Ureter (tissue), 1 donor: ENCODE data around the gene TMEM184C. TPM values are rescaled to one million over a fixed set of nuclear protein-coding genes. Genes with fewer than 3 reads are reported as not detected.

ENCODE experiments used
- DNase-seq: peaks from one replicate; pipeline ENCODE4 v3.0.0-alpha.2; 2020; ENCODE audit warnings: low spot score
- total RNA-seq: library from RNA; stranded (reverse); gene quantifications from one replicate; pipeline ENCODE4 v1.2.4, GENCODE V29; 2023
- donor health status: DM: yes; HTN: yes; CAD: no.

The TMEM184C gene
- total RNA-seq, 1 donor from 2014 or later: 29.4 TPM

DNA sequence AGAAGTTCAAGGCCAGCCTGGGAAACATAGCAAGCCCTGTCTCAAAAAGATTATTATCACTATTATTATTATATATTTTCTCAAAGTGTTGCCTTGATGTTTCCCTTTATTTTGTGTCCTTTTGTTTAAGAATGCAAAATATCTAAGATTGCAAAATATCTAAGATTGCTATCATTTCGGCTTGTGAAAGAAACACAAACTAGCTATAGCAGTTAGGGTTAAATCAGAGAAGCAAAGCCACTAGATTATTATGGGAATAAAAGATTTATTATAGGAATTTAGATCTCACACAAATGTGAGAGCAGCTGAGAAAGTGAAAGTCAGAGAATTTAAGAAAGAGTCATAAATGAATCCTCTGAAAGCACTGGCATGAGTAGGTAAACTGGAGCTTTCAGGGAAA lies 18.0 kb upstream of the TMEM184C start:
- no peak for DNase-seq

DNA sequence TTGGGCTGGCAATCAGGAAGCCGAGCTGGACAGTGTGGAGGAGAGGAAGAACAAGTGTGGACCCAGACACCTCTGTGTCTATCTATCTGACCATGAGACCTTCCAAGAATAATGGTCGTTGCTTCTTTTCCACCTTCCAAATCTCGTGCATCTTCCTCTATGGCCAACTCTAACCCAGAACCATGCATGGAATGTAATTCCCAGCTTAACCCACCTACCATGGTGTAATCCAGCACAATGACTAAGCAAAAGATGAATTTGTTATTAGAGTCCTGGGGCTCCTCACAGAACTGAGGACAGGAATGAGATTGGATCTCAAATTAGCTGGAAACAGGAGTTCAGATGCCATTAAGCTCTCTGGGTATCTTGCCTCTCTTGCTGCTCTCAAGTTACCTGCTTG lies 17.4 kb upstream of the TMEM184C start:
- DNase-seq: no peak

- no peak for DNase-seq
Measured at GRCh38 chr4:147605499-147605898, 11.7 kb upstream of the TMEM184C start.

DNA sequence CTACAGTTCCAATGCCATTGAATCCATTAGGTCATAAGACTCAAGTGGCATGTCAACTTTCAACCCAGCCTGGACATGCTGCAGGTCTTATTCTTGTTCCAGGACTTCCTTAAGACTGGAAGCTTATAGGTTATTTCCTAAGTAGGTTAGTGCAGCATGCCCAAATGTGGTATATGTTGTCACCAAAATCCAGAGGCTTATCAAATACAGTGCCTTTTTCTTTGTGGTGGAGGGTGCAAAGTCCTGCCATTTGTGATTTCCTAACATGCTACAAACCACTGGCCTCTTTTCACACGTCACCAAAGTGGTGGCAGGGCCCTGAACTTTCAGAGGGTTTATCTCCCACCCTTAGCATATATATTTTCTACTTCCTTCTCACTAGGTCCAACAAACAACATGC lies 9.7 kb upstream of the TMEM184C start:
- no peak for DNase-seq

DNA sequence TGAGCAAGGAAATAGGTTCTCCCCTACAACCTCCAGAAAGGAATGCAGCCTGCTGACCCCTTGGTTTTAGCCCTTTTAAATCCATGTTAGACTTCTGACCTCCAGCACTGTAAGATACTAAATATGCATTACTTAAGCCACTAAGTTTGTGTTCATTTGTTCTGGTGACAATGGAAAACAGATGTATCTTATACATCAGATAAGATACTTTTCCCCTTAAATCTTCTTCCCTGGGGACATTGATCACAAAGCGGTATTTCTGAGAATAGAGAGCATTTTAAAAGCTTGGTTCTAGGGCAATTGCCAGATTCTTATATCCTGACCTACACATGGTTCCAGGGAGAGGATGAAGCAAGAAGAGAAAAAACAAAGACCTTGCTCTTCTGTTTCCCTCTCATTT lies 6.5 kb upstream of the TMEM184C start:
- DNase-seq: no peak

GRCh38 chr4:147616849-147617172 lies 386 bp upstream of the TMEM184C start:
- DNase-seq: no peak

GRCh38 chr4:147617841-147618691 lies 869 bp downstream of the TMEM184C start:
- no peak for DNase-seq

DNA sequence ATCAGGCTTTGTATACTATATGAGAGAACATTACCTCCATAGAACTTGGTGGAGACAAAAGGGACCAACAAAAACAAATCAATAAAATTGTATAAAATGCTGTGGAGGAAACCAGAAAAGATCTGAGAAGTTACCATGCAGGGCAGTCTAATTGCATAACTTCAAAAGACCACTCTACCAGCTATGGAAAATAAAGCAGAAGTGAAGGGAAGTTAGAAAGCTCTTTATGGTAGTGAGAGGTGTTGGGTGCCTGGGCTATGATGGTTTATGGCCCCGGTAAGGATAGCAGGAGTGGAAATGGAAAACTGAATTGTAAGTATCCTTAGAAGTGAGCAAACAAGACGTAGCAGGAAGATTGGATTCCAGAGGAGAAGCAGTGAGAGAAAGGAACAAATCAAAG lies 3.1 kb downstream of the TMEM184C start:
- DNase-seq: no peak

DNA sequence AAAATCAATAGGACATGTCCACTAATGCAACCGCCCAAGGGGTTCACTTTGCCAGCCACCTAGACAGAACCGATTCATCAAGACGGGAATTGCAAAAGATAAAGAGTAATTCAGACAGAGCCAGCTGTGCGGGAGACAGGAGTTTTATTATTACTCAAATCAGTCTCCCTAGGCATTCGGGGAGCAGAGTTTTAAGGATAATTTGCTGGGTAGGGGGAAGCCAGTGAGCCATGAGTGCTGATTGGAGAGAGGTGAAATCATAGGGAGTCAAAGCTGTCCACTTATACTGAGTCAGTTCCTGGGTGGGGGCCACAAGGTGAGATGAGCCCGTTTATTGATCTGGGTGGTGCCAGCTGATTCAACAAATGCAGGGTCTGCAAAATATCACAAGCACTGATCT lies 8.5 kb downstream of the TMEM184C start:
- DNase-seq: no peak

- no peak for DNase-seq
Measured at GRCh38 chr4:147626903-147627302, 9.7 kb downstream of the TMEM184C start.

- no peak for DNase-seq
Measured at GRCh38 chr4:147628415-147628814, 11.2 kb downstream of the TMEM184C start.

DNA sequence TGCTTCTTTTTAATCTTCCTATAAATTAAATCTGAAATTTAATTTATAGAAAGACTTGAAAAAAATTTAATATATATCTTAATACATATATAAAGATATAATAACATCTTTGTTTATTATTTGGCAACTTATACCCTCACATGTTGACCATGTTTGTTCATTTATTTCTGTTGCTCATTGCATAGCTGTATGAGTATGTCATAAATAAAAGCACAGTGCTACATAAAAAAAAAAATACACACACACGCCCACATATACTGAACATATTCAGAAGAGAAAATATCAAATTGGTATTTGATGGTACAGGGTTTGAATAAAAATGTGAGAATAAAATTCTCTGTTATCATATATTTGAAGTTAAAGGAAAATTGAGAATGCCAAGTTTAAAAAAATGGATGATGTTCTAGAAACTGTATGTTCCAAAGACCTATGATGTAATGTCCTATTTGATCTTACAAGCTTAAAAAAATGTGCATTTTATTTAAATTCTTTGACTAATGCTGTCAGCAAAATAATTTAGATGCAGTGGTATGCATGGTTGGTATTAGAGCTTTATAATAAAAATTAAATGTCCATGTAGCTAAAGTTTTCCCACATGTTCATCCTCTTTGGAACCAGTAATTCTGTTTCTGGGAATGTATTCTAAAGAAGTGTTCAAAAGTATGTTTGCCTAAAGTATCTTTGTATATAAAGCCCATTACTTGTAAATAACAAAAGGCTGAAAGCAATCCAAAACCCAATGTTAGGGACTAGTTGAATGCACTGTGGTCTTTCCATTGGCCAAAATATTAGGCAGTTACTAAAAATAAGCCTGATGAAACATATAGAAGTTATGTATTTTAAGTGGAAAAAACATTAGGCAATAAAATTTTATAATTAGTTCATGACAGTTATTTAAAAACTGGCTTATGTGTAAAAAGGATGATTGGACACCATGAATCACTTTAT lies 12.9 kb downstream of the TMEM184C start:
- no peak for DNase-seq

DNA sequence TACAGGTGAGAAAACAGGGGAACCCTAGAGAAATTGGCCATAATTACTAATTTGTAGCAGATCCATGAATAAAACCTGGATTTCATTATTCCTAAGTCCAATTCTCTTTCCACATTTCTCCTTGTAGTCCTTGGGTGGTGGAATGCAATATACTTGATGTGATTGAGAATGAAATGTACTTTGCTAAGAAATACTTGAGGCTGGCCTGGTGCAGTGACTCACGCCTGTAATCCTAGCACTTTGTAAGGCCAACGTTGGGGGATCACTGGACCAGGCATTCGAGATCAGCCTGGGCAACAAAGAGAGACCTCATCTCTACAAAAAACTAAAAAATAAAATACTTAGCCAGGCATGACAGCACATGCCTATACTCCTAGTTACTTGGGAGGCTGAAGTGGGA lies 15.9 kb downstream of the TMEM184C start:
- DNase-seq: no peak

DNA sequence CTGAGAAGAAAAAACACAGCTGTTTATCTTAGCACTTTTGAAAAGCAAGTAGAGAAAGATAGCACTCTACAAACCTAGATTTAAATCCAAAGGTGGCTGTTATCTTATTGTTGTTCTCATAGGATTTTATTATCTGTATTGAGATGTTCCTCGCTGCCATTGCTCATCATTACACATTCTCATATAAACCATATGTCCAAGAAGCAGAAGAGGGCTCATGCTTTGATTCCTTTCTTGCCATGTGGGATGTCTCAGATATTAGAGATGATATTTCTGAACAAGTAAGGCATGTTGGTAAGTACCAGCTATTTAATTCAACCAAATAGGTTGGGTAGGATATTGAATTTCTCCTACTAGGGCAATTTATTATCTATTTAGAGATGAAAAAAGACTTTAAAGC lies 16.4 kb downstream of the TMEM184C start:
- no peak for DNase-seq

DNA sequence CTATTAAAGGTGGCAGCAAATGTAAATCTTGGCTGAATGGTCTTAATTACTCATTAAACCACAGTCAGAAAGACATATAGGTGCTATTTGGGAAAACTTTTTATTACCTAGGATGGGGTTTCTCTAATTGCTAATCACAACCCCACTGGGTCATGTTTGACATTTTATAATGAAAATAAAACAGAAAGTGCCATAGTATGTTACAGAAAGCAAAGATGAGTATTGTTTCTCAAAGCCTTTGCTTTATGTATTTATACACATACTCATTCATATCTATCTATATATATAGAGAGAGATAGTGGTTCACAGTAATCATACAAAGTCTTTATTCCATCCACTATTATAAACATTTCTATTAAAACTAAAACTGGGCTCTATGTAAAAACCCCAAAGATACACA lies 18.2 kb downstream of the TMEM184C start:
- no peak for DNase-seq

DNA sequence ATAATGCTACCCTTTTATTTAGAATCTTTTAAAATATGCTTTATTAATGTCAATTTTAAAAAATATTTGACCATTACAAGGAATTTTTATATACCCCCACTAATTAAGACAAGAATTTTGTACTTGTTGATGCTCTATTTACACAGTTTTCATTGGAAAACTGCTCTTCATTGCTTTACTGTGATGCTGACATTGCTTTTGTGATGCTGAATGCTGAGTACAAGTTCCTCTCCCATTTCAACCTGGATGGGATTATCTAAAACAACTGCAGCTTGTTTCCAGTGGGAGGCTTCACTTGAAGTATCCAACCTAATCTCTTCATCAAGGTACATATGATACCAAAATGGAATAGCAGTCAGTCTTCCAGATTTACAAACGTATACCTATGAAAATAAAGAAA lies 21.2 kb downstream of the TMEM184C start:
- no peak for DNase-seq

DNA sequence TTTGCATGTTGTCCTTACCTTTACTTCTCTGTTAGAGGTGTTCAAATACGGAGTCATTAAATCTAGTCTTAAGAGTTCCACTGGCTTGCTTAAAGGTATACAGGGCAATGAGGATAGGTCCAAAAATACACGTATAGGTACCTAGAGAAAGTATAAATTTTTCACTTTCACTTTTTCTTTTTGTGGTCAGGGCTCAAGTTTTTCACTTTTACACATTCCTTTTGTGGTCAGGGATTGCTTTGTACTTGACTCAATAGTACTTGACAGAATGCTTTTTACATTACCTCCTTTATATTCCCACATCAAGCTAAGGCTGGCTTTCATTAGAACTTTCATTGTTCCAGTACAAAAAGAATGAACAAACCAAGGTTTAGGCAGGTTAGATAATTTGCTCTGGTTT lies 21.7 kb downstream of the TMEM184C start:
- no peak for DNase-seq

- DNase-seq: no peak
Measured at GRCh38 chr4:147639388-147639787, 22.2 kb downstream of the TMEM184C start.

GRCh38 chr4:147640331-147640730 lies 23.1 kb downstream of the TMEM184C start:
- no peak for DNase-seq

- DNase-seq: no peak
Measured at GRCh38 chr4:147643616-147644015, 26.4 kb downstream of the TMEM184C start.

DNA sequence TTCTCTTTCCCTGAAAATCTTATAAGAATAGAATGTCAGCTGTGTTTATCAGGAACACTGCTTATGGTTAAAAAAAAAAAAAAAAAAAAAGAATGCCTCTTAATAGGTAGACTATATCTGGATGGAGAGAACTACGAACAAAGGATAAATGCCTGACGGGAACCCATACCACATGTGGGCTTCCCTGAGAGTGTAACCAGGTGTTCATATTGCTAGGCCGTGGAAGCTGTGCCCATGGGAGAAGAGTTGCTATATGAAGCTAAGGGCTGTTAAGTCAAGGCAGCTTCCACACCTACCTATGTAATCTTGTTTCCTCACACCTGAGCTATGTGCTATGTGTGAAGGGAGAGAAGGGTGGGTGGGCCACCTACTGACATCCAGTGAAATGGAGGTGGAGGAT lies 27.3 kb downstream of the TMEM184C start:
- no peak for DNase-seq

DNA sequence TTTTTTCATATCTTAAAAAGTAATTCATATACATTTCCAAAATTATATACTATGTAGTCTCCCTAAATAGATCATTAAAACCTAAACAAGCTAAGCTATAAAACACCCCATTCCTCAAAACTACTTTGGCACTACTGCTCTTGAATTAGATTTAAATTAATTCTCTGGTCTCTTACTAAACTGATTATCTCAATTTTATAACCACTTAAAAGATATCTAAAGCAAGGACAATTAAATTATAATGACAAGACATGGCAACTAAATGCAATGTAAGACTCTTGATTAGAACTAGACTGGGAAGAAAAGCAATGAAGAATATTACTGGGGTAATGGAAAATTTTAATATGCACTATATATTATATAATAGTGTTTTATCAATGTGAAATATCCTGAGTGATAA lies 27.9 kb downstream of the TMEM184C start:
- DNase-seq: no peak

- DNase-seq: no peak
Measured at GRCh38 chr4:147648656-147649055, 31.5 kb downstream of the TMEM184C start.
